Endothelial cell of umbilical vein (primary cell): ENCODE data around the gene TUBB4B.

Experiments used
- EZH2 ChIP-seq: IDR thresholded peaks from 2 replicates; pipeline ENCODE4 v1.6.1; 2012; ENCODE audit warnings: borderline replicate concordance, low read depth, mild to moderate bottlenecking, moderate library complexity, low read length, inconsistent platforms; ENCODE audit not compliant: severe bottlenecking
- FOS ChIP-seq: IDR thresholded peaks from 2 replicates; pipeline ENCODE4 v1.6.1; 2011; ENCODE audit warnings: mild to moderate bottlenecking, low read length, moderate library complexity, borderline replicate concordance; ENCODE audit not compliant: insufficient read depth
- POLR2A ChIP-seq: IDR thresholded peaks from 2 replicates; pipeline ENCODE4 v1.6.1; 2012; ENCODE audit warnings: low read depth, mild to moderate bottlenecking, control low read depth, low read length
- POLR2AphosphoS5 ChIP-seq: IDR thresholded peaks from 2 replicates; pipeline ENCODE4 v1.6.1; 2012; ENCODE audit warnings: low read depth, mild to moderate bottlenecking, control low read depth, low read length, moderate library complexity; ENCODE audit not compliant: insufficient read depth
- TF ChIP-seq, protein P1 (sequence below), 2 donors: IDR thresholded peaks; 1 replicate in 1 of 2; 2 replicates in 1 of 2; pipeline ENCODE4 v1.5.1; 2011; ENCODE audit warnings: low read length in 2 of 2, mild to moderate bottlenecking in 2 of 2, moderate library complexity in 2 of 2, control low read depth in 1 of 2, inconsistent platforms in 1 of 2, low read depth in 1 of 2; ENCODE audit not compliant: insufficient read depth in 1 of 2; ENCODE audit errors: extremely low read depth in 1 of 2

- TF ChIP-seq, protein P1, sequence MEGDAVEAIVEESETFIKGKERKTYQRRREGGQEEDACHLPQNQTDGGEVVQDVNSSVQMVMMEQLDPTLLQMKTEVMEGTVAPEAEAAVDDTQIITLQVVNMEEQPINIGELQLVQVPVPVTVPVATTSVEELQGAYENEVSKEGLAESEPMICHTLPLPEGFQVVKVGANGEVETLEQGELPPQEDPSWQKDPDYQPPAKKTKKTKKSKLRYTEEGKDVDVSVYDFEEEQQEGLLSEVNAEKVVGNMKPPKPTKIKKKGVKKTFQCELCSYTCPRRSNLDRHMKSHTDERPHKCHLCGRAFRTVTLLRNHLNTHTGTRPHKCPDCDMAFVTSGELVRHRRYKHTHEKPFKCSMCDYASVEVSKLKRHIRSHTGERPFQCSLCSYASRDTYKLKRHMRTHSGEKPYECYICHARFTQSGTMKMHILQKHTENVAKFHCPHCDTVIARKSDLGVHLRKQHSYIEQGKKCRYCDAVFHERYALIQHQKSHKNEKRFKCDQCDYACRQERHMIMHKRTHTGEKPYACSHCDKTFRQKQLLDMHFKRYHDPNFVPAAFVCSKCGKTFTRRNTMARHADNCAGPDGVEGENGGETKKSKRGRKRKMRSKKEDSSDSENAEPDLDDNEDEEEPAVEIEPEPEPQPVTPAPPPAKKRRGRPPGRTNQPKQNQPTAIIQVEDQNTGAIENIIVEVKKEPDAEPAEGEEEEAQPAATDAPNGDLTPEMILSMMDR (IDR thresholded peaks at IDR 0.05; ENCODE audit: extremely low read depth in 1 of 2, insufficient read depth in 1 of 2, low read depth in 1 of 2, low read length in 2 of 2): no peak
- TF ChIP-seq EZH2 (no peak), POLR2AphosphoS5 (peak; percentile 4), POLR2A (no peak), FOS (no peak)
Observed at GRCh38 chr9:137269231-137269772, 28.2 kb downstream of the TUBB4B start.
